ENCODE results near the gene HEYL. TPM values are rescaled to one million over a fixed set of nuclear protein-coding genes. Genes with fewer than 3 reads are reported as not detected.
A peak's percentile ranks its signal among the peaks of the same experiment; 100 is the strongest.

Gene HEYL
- 1.9 TPM for total RNA-seq

DNA sequence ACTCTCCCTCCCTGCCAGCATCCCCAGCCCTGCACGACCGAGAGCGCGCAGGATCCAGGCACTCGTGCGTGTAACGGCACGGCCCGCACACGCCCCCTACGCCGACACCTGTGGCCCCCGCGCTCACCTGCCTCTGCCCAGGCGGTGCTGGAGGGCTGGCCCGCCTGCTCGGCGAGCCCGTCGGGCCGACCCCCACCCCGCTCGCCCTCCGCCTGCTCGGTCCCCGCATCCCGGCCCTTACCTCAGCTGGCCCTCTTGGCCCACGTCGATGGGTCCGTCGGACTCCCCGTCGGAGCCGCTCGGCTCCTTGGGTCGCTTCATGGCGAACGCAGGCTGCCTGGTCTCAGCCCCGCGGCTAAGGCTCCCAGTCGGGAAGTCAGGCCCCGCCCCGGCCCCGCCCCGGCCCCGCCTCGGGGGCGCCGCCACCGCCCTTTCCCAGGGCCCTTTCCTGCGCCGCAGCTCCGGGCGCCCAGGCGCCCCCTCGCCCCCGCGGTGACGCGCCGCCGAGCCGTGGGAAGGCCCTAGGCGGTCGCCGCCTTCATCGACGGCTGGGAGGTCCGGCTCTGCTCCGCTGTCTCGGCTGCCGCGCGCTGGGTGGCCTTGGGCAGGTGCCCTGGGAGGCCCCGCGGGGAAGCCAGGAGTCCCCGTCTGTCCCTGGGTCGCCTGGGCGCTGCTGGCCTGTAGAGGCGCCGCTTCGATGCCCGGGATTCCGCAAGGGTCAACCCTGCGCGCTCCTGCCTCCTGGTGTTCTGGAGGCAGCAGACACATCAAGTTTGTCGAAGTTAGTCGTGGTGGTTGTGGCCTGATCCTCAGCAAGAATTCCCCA, at the start of gene HEYL:
HEYL (minus strand) TSS at position 339 of the 826 bp plus-strand sequence; CDS start at position 321, 18 bp downstream.
- peak; percentile 80 for ATAC-seq
- peak; percentile 55 for DNase-seq (ENCODE audit: low spot score)

DNA sequence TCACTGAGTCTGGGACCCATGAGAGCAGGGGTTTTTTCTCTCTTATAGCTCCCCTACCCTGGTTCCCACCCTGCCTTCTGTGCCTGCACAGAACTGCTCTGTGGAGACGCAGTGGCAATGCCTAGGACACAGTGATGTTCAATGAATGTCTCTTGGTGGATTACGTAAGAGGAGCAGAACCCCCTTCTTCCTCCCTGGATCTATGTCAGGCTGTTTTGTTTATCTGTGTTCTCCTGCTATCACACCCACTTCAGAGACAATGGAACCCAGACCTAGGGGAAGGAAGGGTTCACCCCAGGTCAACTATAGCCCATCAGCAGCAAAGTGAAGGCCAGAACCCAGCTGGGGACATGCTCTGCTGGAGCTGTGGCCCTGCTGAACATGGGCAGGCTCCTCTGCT, 49.8 kb upstream of the HEYL start:
- no peak for ATAC-seq

DNA sequence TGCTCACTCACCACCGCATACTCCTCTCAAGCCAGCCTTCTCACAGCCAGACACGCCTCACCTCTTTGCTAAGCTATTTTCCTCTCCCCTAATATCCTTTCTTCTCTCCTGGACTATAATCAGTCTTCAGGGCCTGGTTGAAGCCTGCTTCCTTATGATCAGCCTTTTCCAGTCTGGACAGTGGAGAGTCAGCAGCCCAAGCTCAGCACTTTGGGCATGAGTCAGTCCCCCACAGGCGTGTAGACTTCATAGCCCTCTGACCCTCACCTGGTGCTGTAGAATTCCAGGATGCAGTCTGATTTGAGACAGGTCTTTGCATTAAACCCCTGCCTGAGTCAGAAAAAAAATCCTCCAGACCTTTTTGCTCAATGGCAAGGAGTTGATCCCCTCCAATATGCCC, 49.3 kb upstream of the HEYL start:
- ATAC-seq (no peak), DNase-seq (ENCODE audit: low spot score) (no peak)

More for the DNA sequence above, 49.8 kb upstream of the HEYL start:
- DNase-seq (ENCODE audit: low spot score): no peak

DNA sequence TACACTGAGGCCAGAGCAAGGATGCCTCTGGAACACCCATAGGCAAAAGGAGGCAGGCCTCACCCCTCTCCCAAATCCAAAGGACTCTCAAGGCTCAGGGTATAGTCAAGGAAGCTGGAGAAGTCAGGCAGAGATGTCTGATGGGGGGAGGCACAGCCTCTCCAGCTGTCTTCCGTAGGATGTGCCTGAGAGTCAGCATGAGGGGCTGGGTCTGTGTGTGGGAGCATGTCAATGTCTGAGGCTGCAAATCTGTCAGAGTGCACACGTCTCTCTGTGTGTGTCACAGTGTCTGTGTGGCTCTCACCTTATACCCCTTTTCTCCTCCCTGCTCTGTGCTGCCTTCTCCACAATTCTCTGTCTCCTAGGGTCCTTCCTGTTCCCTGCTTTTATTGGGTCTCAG, 47.8 kb upstream of the HEYL start:
- no peak for DNase-seq (ENCODE audit: low spot score)
- ATAC-seq: no peak

DNA sequence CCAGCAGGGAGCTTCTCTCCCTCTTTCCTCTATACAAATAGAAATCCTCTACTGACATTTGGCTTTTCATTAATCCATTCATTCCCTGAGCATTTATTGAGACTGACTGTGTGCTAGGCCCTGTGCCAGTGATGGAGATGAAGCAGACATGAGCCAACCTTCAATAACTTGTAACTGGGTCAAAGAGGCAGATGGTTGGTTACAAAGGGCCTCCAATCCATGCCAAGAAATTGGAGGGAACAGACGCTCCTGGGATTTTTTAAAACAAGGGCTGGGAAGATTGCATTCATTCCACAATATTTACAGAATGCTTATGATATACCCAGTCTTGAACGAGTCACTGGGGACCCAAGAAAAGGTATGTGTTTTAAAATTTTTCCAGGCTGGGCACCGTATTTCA, 45.6 kb upstream of the HEYL start:
- no peak for ATAC-seq
- DNase-seq (ENCODE audit: low spot score): no peak

DNA sequence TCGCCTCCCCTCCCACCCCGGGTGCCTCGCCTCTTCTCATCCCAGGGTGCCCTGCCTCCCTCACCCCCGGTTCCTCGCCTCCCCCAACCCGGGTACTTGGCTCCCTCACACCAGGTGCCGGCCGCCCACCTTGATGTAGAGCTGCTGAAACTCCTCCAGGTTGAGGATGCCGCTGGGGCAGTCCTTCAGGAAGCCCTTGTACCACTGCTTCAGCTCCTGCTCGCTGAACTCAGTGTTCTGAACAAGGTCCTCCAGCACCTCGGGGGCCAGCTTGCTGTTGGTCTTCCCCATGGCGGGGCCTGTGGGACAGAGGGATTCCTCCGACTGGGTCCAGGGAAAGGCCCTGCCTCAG, 44.8 kb upstream of the HEYL start:
- no peak for ATAC-seq
- DNase-seq (ENCODE audit: low spot score): no peak

DNA sequence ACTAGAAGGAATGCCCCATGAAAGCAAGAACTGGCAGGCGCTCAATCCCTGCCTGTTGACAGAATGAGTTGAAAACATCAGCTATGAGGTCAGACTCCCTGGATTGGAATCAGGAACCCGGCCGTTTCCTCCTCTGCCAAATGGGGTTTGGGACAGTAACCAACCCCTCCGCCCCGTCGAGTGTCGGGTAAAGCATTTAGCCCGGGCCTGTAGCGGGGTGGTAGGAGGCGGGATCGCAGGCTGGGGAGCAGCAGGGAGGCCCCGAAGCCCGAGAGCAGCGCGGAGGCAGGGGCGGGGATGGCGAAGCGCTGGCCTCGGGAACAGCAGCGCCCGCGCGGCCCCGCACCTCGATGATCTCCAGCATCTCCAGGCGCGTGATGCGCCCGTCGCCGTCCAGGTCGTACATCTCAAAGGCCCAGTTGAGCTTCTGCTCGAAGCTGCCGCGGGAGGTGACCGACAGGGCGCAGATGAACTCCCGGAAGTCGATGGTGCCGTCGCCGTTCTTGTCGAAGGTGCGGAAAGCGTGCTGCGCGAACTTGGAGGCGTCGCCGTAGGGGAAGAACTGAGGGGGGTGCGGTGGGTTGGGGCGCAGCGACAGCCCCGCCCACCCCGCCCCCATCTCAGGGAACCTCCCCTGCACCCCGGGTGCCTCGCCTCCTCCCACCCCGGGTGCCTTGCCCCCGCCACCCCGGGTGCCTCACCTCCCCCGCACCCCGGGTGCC, 44.3 kb upstream of the HEYL start:
- ATAC-seq (no peak), DNase-seq (ENCODE audit: low spot score) (no peak)

DNA sequence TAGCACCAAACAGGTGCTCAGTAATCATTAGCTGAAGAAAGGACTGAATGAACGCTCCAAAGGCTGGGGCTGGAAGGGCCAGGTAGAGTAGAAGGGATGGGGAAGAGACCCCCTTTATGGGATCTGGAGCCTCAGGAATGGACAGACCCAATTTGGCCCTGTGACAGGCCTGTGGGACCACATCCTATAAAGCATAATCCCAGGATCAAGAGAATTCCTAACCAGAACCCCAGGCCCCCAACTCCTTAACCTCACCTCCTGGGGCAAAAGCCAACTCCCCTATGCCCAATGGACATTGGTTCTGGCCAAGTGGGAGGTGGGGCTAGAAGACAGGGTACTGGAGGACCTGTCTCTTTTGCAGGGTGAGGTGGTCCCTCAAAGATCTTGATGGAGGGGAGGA, 42.6 kb upstream of the HEYL start:
- no peak for DNase-seq (ENCODE audit: low spot score)
- ATAC-seq: no peak

DNA sequence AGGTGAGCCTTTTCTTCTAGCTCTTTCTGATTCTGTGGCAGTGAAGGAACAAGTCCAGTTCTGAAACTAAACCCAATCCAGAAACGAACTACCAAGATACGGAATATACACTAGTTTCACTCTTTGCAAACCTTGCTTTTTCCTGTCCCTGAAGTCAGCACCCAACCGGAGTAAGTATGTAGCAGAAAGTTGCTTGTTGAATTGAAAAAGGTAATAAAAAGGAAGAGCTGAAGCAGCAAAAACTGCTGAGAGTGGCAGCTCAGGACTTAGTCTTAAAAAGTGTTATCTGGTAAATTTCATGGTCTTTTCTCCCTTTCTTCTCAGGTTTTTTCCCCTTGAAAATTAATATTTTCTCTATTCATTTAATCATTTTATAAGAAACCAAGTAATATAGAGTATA, 41.9 kb upstream of the HEYL start:
- ATAC-seq (no peak), DNase-seq (ENCODE audit: low spot score) (no peak)

DNA sequence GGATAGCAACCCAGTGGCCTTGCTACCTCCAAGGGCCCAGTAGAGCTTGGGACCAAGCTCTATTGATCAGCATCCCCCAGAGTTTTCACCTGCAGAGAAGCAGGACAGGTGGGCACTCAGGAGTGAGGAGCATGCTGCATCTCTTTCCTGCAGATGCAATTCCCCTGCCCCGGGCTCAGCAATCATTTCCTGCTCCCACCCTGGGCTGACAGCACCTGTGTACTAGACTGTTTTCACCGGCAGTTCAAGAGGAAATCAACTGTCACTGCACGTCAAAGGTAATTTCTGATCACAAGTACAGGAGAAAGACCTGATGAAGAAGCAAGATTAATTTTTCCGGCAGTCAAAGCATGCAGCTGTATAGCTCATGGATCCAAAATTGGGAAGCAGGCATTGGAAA, 41.3 kb upstream of the HEYL start:
- DNase-seq (ENCODE audit: low spot score) (no peak), ATAC-seq (no peak)

DNA sequence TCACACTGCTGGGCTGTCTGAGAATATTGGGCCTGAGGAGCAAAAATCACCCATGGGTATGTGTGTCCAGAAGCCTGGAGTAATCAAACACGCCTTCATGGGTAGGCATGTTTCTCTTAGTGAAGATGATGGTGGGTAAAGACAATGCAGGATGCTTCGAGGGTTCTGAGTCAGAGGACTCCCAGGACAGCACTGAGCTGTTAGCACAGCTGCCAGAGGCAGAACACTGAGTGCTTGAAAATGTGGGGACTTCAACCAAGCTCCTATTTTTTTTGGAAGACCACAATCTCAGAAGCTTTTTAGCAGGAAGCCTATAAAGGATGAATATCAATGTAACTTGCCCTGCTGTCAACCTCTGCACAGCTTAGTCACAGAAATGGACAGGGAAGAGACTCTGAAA, 40.4 kb upstream of the HEYL start:
- no peak for DNase-seq (ENCODE audit: low spot score)
- no peak for ATAC-seq

DNA sequence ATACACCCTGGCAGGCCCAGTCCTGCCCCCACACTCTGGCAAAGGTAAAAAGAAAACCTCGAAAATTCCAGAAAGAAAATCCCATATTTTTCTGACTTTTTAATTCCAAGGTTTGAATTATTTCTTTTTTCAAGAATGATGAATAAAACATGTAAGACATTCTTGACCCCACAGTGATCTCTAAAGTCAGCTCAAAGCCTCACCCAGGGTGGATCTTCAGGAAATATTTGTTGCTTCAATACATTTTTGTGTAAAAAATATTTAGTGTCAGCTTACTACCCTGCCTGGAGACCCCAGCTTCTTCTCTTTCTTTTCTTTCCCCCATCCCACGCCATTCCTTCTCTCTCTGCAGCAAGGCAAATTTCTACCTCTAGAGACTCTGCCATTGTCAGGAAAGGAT, 39.4 kb upstream of the HEYL start:
- ATAC-seq (no peak), DNase-seq (ENCODE audit: low spot score) (no peak)

DNA sequence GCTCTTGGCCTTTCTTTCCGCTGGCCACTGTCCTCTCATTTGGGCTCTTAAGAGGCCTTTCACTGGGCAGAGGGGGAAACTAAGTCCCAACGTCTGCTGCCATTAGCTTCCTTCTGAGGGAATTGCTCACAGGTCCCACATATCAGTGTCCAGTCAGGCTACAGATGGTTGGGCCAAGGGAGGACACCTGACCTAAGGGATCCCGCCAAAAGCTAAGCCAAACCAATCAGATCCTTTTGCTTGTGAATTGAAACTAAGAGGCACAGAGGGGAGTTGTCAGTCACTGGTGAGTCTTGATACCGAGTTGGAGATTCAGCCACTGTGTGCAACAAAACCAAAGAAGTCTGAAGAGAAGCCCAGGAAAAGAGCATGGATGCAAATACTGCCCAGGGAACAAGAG, 38.2 kb upstream of the HEYL start:
- ATAC-seq (no peak), DNase-seq (ENCODE audit: low spot score) (no peak)

DNA sequence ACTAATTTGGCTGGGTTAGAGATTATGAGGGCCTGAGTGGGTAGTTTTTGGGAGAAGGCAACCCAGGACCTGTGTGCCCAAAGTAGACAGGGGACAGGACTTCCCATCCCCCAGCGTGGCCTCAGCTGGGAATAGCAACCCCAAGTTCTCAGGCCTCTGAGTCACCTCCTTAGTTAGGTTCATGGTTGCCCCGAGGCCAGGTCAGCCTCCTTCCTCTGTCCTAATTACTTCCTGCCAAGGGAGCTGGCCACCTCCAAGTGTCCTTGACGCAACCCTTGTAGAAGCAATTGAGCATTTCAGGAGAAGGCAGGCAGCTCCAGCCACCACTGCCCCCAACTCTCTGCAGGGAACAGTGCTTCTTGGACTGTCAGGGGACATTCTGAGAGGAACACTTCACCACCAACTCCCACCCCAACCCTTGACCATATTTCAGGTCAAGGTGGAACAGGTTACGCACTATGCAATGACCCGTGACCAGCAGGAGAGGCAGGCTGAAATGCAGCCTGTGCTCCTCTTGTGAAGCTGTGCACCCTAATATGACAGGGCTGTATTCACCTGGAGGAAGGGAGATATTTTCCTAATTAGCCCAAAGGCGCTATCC, 37.6 kb upstream of the HEYL start:
- no peak for DNase-seq (ENCODE audit: low spot score)
- no peak for ATAC-seq

DNA sequence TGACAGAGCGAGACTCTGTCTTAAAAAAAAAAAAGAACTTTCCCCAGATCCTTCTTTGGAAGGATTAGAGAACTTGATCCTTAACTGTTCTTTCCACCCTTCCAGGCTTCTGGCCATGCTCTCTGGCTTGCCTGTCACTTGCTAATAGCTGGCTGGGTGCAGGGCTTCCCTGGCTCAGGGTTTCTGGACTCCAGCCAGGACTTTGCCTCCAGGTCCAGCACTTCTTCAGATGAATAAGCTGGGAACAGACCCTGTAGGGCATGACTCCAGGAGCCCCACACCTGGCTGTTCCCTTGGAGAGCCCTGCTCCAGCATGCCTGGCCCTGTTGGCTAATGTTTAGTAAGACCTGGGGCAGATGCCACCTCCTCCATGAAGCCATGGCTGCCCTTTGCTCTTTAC, 35.8 kb upstream of the HEYL start:
- DNase-seq (ENCODE audit: low spot score) (no peak), ATAC-seq (no peak)

DNA sequence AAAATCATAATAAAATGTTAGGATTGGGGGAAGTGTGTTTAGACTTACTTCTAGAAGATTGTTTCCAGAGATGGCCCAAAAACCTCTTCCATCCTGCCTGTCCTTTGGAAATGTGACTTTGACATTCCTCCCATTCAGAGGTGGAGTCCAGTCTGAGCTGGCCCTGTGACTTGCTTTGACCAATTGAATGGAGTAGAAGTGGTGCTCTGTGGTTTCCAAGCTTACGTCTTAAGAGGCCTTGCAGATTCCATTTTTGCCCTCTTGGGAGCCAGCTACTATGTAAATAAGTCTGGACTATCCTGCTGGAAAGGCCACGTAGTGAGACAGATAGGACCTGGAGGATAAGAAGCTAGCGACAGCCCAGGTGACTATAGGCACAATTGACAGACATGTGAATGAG, 33.8 kb upstream of the HEYL start:
- DNase-seq (ENCODE audit: low spot score) (no peak), ATAC-seq (no peak)

DNA sequence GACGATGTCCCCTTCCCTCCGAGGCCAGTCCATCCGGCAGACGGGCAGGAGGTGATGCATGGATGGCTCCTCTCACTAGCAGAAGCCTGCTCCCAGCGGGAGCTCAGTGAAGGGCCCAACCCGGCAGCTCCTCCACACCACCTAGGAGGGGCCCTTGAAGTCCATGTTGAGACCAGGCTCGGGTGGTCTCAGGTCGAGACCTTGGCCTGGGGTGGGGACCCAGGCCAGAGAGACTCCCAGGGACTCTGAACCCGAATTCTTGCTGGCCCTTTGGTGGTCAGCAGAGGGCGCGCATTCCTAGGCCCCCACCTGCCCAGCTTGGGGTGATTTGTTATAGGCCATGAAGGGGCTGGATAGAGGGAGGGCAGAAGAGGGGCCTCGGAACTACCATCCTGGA, 33.1 kb upstream of the HEYL start:
- ATAC-seq (peak; percentile 29), DNase-seq (ENCODE audit: low spot score) (no peak)

DNA sequence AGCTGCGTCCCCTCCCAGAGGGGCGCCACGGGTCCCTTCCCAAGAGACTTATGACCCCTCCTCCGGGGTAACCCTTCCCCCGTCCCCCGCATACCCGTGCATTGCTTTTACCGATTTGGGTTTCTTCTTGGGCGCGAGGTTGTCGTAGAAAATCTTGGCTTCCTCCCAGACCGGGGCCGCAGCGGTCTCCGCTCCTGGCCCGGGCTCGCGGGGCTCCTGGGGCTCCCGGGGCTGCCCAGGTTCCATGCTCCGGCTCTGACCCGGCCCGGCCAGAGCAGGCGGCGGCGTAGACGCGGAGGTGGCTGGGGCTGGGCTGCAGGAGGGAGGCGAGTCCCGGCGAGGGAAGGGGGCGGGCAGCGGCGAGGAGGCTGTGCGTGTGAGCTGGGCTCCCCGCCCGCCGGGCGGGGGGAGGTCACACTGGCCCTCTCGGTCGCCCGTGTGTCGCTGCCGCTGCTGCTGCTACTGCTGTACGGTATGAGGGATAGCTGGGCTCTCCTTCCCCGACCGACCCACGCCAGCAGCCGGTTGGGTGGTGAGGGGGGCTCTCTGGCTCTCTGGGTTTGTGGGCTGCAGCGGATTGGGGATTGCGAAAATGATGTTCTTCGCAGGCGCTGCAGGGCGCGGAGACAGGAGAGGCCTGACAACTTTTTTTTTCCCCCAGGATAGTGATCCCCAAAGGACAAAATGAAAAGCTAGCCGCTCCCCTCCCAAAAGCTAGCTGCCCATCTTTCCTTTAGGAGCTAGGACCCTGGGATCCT, 32.5 kb upstream of the HEYL start, which contains the start of gene NT5C1A:
NT5C1A (minus strand) TSS at position 315 of the 758 bp plus-strand sequence; CDS start at position 246, 69 bp downstream.
- DNase-seq (ENCODE audit: low spot score) (no peak), ATAC-seq (peak; percentile 68)

DNA sequence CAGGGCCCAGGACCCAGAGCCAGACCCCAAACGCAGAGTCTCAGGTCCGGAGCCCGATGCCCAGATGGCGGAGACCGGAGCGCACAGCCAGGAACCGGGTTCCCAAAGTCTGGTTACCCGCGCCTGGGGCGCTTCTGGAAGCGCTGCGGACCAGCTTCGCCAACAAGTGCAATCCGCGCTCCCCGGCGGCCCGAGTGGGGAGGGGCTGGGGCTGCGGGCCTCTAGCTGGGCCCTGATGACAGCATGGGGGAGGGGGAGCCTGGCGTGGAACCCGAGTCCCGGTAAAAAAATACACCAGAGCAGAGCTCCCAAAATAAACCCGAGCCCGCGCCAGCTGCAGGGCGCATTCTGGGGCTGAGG, 32.0 kb upstream of the HEYL start:
- ATAC-seq (peak; percentile 25), DNase-seq (ENCODE audit: low spot score) (no peak)

DNA sequence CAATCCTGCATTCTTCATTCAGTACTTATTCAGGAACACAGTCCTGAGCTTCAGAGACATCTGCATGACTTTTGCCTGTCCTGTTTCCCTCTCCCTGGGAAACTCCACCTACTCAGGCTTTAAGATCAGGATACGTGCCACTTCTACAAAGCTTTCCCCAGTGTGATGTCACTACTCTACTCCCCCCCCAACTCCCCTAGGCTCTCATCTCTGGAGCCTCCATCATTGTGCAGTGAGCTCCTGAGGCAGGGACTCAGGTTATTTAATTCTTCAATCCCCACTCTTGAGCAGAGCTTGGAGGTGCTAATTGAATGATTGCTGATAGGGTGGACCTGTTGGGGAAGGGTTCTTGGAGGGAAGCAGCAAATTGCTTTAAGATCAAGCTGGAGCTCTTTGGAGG, 31.2 kb upstream of the HEYL start:
- ATAC-seq (no peak), DNase-seq (ENCODE audit: low spot score) (no peak)

DNA sequence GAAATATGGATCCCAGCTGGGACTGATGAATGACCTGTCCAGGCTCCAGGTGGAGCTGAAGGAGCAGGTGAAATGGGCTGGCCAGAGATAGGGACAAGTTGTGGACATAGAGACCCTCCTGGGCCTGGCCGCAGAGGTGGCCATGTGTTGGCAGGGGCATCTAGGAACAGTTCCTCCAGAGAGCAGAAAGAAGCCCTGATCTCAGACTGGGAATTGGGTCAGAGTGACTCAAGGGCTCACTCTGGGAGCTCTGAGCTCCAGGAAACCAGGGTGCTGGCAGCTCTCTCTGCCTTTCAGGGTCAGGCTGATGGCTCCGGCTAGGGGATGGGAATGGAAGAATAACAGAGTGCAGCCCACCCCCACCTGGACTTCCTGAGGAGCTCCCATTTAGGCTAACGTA, 29.5 kb upstream of the HEYL start:
- ATAC-seq: no peak

More for the DNA sequence above, 29.5 kb upstream of the HEYL start:
- no peak for DNase-seq (ENCODE audit: low spot score)

Measured in left lobe of liver (tissue), 2 donors.